ENCODE results near the gene ZFAND4.
"Not testable (repeated sequence)": the region's sequence is repeated elsewhere in the genome, so short reads cannot be mapped to it uniquely, and the experiment has no call there.

The ZFAND4 gene
- 15.0 to 36.3 (median 28.4) reads per million in 9 experiments for total RNA-seq

DNA sequence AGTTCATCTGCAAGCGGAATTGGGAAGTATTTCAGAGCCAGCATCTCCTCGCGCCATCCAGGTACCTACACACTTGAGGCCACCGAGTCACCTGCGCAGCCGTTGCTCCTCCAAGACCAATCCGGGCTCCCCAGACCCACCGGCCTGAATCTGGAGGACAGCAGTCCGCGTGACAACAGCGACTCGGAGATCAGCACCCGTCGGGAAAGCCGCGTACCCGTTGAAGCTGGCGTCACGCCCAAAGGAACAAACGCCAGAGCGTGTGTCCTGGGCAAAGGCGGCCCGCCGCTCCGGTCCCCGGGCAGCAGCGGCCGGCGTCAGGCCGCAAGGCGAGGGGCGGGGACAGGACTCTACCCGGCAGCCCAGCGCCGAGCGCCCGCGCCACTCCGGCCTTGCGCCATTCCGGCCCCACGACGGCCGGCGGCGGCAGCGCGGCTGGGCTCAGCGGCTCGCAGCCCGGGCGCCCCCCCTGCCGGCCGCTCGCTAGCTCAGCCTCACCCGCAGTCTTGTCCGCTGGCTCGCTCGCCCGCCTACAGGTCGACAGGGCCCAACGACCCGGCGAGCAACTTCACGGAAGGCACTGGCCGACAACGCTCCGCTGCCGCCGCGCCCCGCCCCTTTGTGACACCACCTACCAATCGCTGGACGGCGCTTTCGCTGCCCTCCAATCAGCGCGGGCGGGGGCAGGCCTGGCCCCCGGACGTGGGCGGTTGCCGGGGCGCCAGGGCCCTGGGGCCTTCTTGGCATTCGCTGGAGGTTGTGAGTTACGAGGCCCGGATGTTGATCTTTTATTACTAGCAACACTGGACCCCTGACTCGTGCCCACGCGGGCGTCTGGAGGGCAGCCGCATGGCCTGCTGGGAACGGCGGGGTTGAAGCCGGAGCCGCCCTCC is at the start of gene ZFAND4:
Gene ZFAND4, minus strand, starts transcription at position 592 of the 893 bp plus-strand sequence. CDS start 9,047 bp downstream, outside the sequence.
- peak; percentile 88 to 93 (median 92) for DNase-seq
- H3K27ac Mint-ChIP-seq, result peak within 1 kb of the TSS; percentile 85 to 92
- H3K9me3 Mint-ChIP-seq, result no peaks in the 10 kb centered on the region
- peaks cover 0 to 3% of the 10 kb centered on the region in 2 donors for H3K27me3 Mint-ChIP-seq
- ATAC-seq (replicated peaks), result peak; percentile 94
- H3K36me3 Mint-ChIP-seq (ENCODE audit: insufficient read depth), result peaks cover 6% of the 10 kb centered on the region
- peak within 1 kb of the TSS; percentile 88 to 90 for H3K4me3 Mint-ChIP-seq
- peaks cover 26 to 35% of the 10 kb centered on the region in 2 donors for H3K4me1 Mint-ChIP-seq (ENCODE audit: low read depth in 2 of 2)

DNA sequence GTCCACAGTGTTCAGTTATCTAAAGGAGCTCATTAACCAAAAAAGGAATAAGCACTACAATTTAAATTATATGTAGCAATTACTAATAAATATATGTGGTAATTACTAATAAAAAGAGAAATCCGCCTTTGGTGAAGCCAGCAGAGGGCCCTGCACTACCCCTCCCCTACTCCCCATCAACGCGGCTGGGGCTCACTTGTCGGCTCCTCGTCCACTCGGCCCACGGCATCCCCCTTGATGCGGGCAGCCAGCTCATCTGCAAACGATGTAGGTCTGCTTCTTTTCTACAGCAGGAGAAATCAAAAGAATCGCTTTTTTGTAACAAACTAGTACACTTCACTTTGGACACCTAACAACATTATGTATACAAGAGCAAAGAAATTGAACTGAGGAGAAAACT is 48.9 kb upstream of the ZFAND4 start:
- H3K27me3 Mint-ChIP-seq; H3K4me1 Mint-ChIP-seq (ENCODE audit: low read depth in 2 of 2); H3K27ac Mint-ChIP-seq; DNase-seq; ATAC-seq (replicated peaks); H3K4me3 Mint-ChIP-seq; H3K9me3 Mint-ChIP-seq; H3K36me3 Mint-ChIP-seq (ENCODE audit: insufficient read depth): not testable (repeated sequence)

DNA sequence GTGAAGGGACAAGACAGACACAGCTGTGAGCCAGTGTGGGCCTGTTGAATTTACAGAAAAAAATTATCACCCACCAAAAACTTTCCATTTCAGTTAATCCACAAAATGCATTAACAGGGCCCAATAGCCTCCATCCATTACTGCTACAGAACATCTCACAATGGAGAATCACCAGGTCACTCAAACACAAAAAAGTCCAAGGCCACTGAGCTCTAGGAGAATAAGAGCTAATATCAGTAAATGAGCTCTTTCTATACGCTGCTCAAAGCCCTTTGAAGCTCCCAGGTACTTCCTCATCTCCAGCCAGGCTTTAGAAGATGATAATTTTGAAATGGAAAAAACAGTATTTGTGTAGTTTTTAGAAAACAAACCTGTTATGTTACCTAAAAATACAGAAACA is 45.1 kb upstream of the ZFAND4 start:
- not testable (repeated sequence) for H3K9me3 Mint-ChIP-seq; H3K4me3 Mint-ChIP-seq; ATAC-seq (replicated peaks); H3K27me3 Mint-ChIP-seq; H3K4me1 Mint-ChIP-seq (ENCODE audit: low read depth in 2 of 2); DNase-seq; H3K27ac Mint-ChIP-seq; H3K36me3 Mint-ChIP-seq (ENCODE audit: insufficient read depth)

DNA sequence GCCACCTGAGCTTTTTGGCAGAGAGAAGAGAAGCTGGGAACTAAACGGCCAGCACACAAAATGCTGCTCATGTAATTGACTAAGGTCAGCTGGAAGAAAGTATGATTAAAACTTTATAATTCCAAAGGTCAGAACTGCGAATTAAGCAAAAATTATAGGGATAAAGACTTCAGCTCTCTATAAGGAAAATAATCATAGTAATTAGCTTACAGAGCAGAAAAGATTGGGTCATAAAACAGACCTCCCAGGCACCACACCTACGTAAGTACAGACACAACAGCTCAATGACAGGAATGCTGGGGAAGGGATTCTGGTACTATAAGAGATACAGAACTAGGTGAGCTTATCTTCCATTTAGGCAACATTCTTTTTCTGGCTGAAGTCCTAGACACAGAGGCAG is 44.5 kb upstream of the ZFAND4 start:
- H3K27me3 Mint-ChIP-seq, result not testable (repeated sequence)

DNA sequence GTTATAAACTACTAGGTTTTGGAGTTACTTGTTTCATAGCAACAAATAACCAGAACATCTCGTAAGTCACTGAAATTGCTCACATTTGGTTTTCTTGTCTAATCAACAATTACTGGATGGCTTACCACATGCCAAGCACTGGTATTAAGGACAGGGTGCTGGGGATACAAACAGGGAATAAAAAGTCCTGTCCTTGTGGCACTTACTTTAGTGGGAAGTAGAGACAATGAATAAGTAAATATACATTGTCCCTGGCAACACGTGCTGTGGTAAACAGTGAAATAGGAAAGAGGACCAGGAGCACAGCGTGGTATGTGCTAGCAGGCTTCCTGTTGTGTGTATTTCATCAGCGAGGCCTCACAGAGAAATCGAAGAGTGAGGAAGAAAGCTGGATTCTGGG is 38.7 kb upstream of the ZFAND4 start:
- not testable (repeated sequence) for ATAC-seq (replicated peaks); H3K4me1 Mint-ChIP-seq (ENCODE audit: low read depth in 2 of 2); H3K27ac Mint-ChIP-seq; H3K36me3 Mint-ChIP-seq (ENCODE audit: insufficient read depth); H3K9me3 Mint-ChIP-seq; H3K27me3 Mint-ChIP-seq; DNase-seq; H3K4me3 Mint-ChIP-seq

More for the DNA sequence above, 44.5 kb upstream of the ZFAND4 start:
- not testable (repeated sequence) for H3K9me3 Mint-ChIP-seq; H3K36me3 Mint-ChIP-seq (ENCODE audit: insufficient read depth); H3K27ac Mint-ChIP-seq; ATAC-seq (replicated peaks); H3K4me3 Mint-ChIP-seq; H3K4me1 Mint-ChIP-seq (ENCODE audit: low read depth in 2 of 2); DNase-seq

DNA sequence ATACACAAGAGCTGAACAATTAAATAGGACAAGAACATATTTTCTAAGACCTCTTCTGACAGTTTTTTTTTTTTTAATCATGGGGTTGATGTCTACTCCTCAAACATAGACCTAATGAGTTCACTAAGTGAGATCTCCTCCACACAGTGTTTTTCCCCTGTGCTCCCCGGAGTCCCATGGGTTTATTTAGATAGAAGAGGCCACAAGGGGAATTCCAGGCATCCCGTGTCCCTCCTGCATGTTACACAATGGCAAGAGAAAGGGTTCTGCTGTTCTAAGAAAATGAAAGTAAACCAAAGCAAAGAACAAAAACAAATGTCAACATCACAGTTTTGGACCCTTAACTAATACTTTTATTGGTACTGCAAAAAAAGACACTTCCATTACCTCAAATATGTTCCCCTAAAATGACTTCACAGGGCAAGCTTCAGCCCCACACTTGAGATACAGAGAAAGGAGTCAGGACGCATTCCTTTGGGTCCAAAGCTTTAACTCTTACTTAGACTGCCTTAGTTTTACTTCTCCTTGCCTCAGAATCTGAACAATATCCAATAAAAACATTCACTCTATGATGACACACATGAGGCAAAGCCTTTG is 37.7 kb upstream of the ZFAND4 start:
- H3K27me3 Mint-ChIP-seq; DNase-seq; H3K27ac Mint-ChIP-seq; H3K4me3 Mint-ChIP-seq; H3K9me3 Mint-ChIP-seq; H3K36me3 Mint-ChIP-seq (ENCODE audit: insufficient read depth); ATAC-seq (replicated peaks); H3K4me1 Mint-ChIP-seq (ENCODE audit: low read depth in 2 of 2): not testable (repeated sequence)

DNA sequence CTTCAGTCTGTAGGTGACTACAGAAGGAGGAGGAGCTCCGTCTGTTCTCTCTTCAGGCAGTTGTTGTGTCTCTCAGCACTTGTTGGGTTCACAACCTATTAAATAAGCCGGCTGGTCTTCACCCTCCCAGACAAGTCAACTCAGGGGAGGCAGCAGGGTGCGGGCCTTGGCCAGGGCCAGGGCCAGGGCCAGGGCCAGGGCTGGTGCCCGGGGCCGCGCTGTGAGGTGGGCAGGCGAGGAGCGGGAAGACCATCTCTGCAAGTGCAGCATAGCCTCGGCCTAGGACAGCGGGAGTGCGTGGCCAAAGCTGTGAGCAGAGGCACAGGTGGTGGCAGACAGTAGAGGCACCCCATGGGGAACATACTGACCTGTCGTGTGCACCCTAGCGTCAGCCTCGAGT is 5.9 kb upstream of the ZFAND4 start:
- H3K27ac Mint-ChIP-seq; DNase-seq; H3K4me1 Mint-ChIP-seq (ENCODE audit: low read depth in 2 of 2); H3K9me3 Mint-ChIP-seq; H3K27me3 Mint-ChIP-seq; H3K4me3 Mint-ChIP-seq; ATAC-seq (replicated peaks); H3K36me3 Mint-ChIP-seq (ENCODE audit: insufficient read depth): not testable (repeated sequence)

DNA sequence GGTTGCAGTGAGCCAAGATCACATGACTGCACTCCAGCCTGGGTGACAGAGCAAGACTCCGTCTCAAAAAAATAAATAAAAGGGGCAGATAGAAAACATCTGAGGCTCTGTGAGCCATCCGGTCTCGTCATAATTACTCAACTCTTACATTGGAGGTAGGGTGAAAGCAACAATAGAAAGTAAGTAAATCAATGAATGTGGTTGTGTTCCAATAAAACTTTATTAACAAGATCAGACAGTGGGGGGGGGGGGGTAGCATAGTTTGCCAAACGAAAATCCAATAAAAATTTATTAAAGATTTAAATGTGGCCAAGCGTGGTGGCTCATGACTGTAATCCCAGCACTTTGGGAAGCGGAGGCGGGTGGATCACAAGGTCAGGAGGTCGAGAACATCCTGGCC is 2.8 kb upstream of the ZFAND4 start:
- no peak for ATAC-seq (replicated peaks)
- Mint-ChIP-seq H3K4me1 (ENCODE audit: low read depth in 2 of 2) (peaks cover 14 to 18% of the 10 kb centered on the region in 2 donors), H3K9me3 (no peaks in the 10 kb centered on the region), H3K27me3 (peaks cover 0 to 7% of the 10 kb centered on the region in 2 donors), H3K27ac (no peak overlapping the region), H3K36me3 (ENCODE audit: insufficient read depth) (peaks cover 6% of the 10 kb centered on the region), H3K4me3 (no peak overlapping the region)
- DNase-seq, result no peak

DNA sequence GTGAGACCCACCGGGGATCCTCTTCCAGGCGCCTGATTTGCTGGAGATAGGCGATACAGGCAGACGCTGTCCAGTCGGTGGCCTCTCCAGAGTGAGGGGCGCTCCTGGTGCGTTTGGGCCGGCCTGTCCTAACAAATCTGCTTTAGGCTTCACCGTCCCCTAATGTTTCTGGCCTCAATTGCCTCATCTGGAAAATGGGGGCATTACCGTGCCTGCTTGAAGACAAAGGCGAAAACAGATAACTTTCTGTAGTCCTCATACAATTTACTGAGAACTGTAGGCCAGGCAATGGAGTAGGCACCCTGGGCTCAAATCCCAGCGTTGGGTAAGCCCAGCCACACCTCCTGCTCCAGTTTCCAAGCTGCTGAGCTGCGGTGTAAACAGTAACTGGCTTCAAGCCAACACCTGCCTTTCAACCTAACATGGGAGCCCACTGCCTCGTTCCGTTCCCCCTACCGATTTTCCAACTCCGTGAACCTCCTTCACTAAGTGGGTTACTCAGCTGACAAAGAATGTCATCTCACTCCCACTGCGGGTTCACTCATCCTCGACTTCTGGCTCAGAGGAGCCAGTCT is 589 bp upstream of the ZFAND4 start:
- H3K27me3 Mint-ChIP-seq, result peaks cover 0 to 7% of the 10 kb centered on the region in 2 donors
- no peaks in the 10 kb centered on the region for H3K9me3 Mint-ChIP-seq
- peak in 1 of 3 experiments; percentile 4 for DNase-seq
- peak overlapping the region; percentile 88 to 90 for H3K4me3 Mint-ChIP-seq
- peaks cover 6% of the 10 kb centered on the region for H3K36me3 Mint-ChIP-seq (ENCODE audit: insufficient read depth)
- H3K4me1 Mint-ChIP-seq (ENCODE audit: low read depth in 2 of 2), result peaks cover 25 to 31% of the 10 kb centered on the region in 2 donors
- ATAC-seq (replicated peaks), result no peak
- H3K27ac Mint-ChIP-seq, result peak overlapping the region; percentile 85 to 92

DNA sequence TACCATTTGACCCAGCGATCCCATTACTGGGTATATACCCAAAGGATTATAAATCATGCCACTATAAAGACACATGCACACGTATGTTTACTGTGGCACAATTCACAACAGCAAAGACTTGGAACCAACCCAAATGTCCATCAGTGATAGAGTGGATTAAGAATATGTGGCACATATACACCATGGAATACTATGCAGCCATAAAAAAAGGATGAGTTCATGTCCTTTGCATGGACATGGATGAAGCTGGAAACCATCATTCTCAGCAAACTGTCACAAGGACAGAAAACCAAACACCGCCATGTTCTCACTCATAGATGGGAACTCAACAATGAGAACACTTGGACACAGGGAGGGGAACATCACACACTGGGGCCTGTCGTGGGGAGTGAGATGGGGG is 1.3 kb downstream of the ZFAND4 start:
- Mint-ChIP-seq H3K4me3 (peak overlapping the region; percentile 88 to 90), H3K4me1 (ENCODE audit: low read depth in 2 of 2) (peaks cover 28 to 45% of the 10 kb centered on the region in 2 donors), H3K27ac (peak overlapping the region; percentile 85 to 92)
- not testable (repeated sequence) for H3K9me3 Mint-ChIP-seq; DNase-seq; H3K36me3 Mint-ChIP-seq (ENCODE audit: insufficient read depth); H3K27me3 Mint-ChIP-seq; ATAC-seq (replicated peaks)

DNA sequence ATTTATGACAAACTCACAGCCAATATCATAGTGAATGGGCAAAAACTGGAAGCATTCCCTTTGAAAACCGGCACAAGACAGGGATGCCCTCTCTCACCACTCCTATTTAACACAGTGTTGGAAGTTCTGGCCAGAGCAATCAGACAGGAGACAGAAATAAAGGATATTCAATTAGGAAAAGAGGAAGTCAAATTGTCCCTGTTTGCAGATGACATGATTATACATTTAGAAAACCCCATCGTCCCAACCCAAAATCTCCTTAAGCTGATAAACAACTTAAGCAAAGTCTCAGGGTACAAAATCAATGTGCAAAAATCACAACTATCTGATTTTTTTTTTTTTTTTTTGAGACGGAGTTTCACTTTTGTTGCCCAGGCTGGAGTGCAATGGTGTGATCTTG is 2.7 kb downstream of the ZFAND4 start:
- H3K36me3 Mint-ChIP-seq (ENCODE audit: insufficient read depth); ATAC-seq (replicated peaks); H3K27ac Mint-ChIP-seq; H3K27me3 Mint-ChIP-seq; H3K9me3 Mint-ChIP-seq; DNase-seq: not testable (repeated sequence)
- H3K4me1 Mint-ChIP-seq (ENCODE audit: low read depth in 2 of 2), result peaks cover 29 to 53% of the 10 kb centered on the region in 2 donors
- peak overlapping the region in 1 of 2 donors; percentile 57 for H3K4me3 Mint-ChIP-seq

DNA sequence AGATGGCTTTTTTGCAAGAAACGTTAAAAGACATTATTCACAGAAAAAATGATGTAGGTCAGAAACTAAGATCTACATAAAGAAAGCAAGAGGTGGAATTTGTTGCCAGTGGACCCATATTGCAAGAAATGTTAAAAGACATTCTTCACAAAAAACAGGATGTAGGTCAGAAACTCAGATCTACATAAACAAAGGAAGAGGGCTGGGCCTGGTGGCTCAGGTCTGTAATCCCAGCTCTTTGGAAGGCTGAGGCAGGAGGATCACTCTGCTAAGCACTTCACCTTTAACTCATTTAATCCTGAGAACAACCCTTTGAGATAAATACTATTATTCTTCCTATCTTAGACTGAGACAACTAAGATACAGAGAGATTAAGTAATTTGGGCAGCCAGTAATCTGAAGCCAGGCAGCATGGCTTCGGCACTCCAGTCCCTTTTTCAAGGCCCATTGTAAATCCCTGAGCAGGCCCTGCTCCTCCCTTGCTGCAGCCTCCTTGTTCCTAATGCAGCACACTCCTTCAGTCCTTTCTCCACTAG is 11.6 kb downstream of the ZFAND4 start:
- DNase-seq (no peak), ATAC-seq (replicated peaks) (no peak)
- H3K9me3 Mint-ChIP-seq, result peaks cover 2 to 7% of the 10 kb centered on the region in 2 donors
- peaks cover 9% of the 10 kb centered on the region for H3K36me3 Mint-ChIP-seq (ENCODE audit: insufficient read depth)
- no peaks in the 10 kb centered on the region for H3K27me3 Mint-ChIP-seq
- H3K4me3 Mint-ChIP-seq, result no peak overlapping the region
- peak overlapping the region in 1 of 2 donors; percentile 73 for H3K27ac Mint-ChIP-seq
- H3K4me1 Mint-ChIP-seq (ENCODE audit: low read depth in 2 of 2), result peaks cover 17 to 33% of the 10 kb centered on the region in 2 donors
